ENCODE data around the gene DEFB119. TPM values are rescaled to one million over a fixed set of nuclear protein-coding genes. Genes with fewer than 3 reads are reported as not detected.

DEFB119 gene
- total RNA-seq, 1 experiment from 2014 or later: not detected

DNA sequence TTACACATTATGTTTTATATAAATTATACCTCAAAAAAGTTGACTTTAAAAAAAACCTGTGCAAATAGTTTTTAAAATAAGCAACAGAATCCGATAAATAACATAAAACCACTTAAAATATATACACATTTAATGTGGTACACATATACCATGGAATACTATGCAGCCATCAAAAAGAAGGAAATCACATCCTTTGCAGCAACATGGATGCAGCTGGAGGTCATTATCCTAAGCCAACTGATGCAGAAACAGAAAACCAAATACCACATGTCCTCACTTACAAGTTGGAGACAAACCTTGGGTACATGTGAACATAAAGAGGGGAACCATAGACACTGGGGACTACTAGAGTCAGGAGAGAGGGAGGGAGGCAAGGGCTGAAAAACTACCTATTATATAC lies 19.6 kb upstream of the DEFB119 start:
- RAD21 ChIA-PET (ENCODE audit: low non-redundant PET in 1 of 2, low total read pairs in 2 of 2, uncharacterized antibody in 2 of 2, unreplicated experiment in 2 of 2): no interaction called here
- no peak overlapping the region for H3K4me3 ChIP-seq (replicated peaks in 1 of 2; ENCODE audit: low read depth in 1 of 2, low read length in 2 of 2)
- peaks cover 21% of the 10 kb centered on the region; the same call in 1 of the 2 replicates for H3K27me3 ChIP-seq (ENCODE audit: insufficient read depth, low read length)
- H3K4me2 ChIP-seq (ENCODE audit: low read length): no peak overlapping the region
- no peak overlapping the region for H3K27ac ChIP-seq (ENCODE audit: low read depth, low read length)
- no peak overlapping the region for H2AFZ ChIP-seq (ENCODE audit: low read depth, low read length, poor library complexity, severe bottlenecking)
- POLR2A ChIA-PET: no interaction called here
- no peak overlapping the region for H3K9ac ChIP-seq (ENCODE audit: low read length)
- no peaks in the 10 kb centered on the region for H3K36me3 ChIP-seq (ENCODE audit: control insufficient read depth in 1 of 2, insufficient read depth in 2 of 2, low read length in 2 of 2)
- CTCF ChIA-PET: no interaction called here
- H4K20me1 ChIP-seq (ENCODE audit: insufficient read depth): no peaks in the 10 kb centered on the region
- H3K9me2 ChIP-seq (ENCODE audit: insufficient read depth): no peaks in the 10 kb centered on the region
- no peaks in the 10 kb centered on the region for H3K9me3 ChIP-seq (ENCODE audit: control insufficient read depth in 1 of 2, insufficient read depth in 1 of 2, low read depth in 1 of 2, low read length in 2 of 2)
- BruUV-seq (replicated peaks): no TSS peak
- intact Hi-C loops (cut with micrococcal nuclease): no loop called here
- H3K4me1 ChIP-seq (ENCODE audit: control insufficient read depth in 1 of 2, insufficient read depth in 2 of 2, low read length in 2 of 2): no peaks in the 10 kb centered on the region
- H3K79me2 ChIP-seq (ENCODE audit: insufficient read depth, low read length): no peaks in the 10 kb centered on the region
- TF ChIP-seq YY1 (IDR thresholded peaks at IDR 0.05; ENCODE audit: extremely low read depth, insufficient replicate concordance, low read depth, low read length): no peak
- ATAC-seq (no peak), DNase-seq (ENCODE audit: low read depth, low spot score) (no peak)

DNA sequence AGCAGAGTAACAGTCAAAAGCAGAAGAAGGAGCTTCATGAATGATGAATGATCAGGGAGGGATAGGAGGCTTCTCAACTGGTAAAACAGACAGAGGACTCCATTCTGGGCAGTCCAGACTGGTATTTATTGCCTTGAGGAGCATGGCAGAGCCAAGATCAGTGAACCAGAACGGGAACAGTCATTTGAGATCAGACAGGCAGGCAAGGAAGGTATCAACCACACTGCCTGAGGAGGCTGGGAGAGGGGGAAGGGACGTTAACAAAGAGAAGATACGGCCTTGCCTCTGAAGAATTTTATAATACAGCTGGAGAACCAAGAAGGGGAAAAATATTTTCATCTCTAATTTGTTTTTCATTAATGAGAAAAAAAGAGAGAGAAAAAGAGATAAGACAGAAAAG lies 15.7 kb upstream of the DEFB119 start, which contains the start of gene DEFB121:
TSS of gene DEFB121 (minus strand) at position 101 of the 400 bp plus-strand sequence. CDS start at position 38, 63 bp downstream.
- H3K9me2 ChIP-seq (ENCODE audit: insufficient read depth): no peaks in the 10 kb centered on the region
- DNase-seq (ENCODE audit: low read depth, low spot score): no peak
- H3K79me2 ChIP-seq (ENCODE audit: insufficient read depth, low read length): no peaks in the 10 kb centered on the region
- H3K36me3 ChIP-seq (ENCODE audit: control insufficient read depth in 1 of 2, insufficient read depth in 2 of 2, low read length in 2 of 2): no peaks in the 10 kb centered on the region
- H4K20me1 ChIP-seq (ENCODE audit: insufficient read depth): no peaks in the 10 kb centered on the region
- H3K4me2 ChIP-seq (ENCODE audit: low read length): no peak within 1 kb of the TSS
- H3K4me3 ChIP-seq (replicated peaks in 1 of 2; ENCODE audit: low read depth in 1 of 2, low read length in 2 of 2): no peak within 1 kb of the TSS
- ATAC-seq: no peak
- no peak within 1 kb of the TSS for H3K27ac ChIP-seq (ENCODE audit: low read depth, low read length)
- no peaks in the 10 kb centered on the region for H3K9me3 ChIP-seq (ENCODE audit: control insufficient read depth in 1 of 2, insufficient read depth in 1 of 2, low read depth in 1 of 2, low read length in 2 of 2)
- H3K9ac ChIP-seq (ENCODE audit: low read length): no peak within 1 kb of the TSS
- POLR2A ChIA-PET: no interaction called here
- CTCF ChIA-PET: no interaction called here
- RAD21 ChIA-PET (ENCODE audit: low non-redundant PET in 1 of 2, low total read pairs in 2 of 2, uncharacterized antibody in 2 of 2, unreplicated experiment in 2 of 2): no interaction called here
- intact Hi-C loops (cut with micrococcal nuclease): no loop called here
- no peaks in the 10 kb centered on the region for H3K4me1 ChIP-seq (ENCODE audit: control insufficient read depth in 1 of 2, insufficient read depth in 2 of 2, low read length in 2 of 2)
- peaks cover 30% of the 10 kb centered on the region for H3K27me3 ChIP-seq (ENCODE audit: insufficient read depth, low read length)
- H2AFZ ChIP-seq (ENCODE audit: low read depth, low read length, poor library complexity, severe bottlenecking): no peak within 1 kb of the TSS
- BruUV-seq (replicated peaks): no TSS peak
- TF ChIP-seq TCF7L2 (IDR thresholded peaks at IDR 0.05; ENCODE audit: borderline replicate concordance, extremely low read depth, insufficient read depth, insufficient read length) (no peak), CBX3 (IDR thresholded peaks at IDR 0.05; ENCODE audit: low read depth) (no peak), SIN3A (IDR thresholded peaks at IDR 0.05; ENCODE audit: low read depth) (no peak), RAD21 (IDR thresholded peaks at IDR 0.05; ENCODE audit: low read depth) (no peak), EZH2phosphoT487 (IDR thresholded peaks at IDR 0.05; ENCODE audit: borderline replicate concordance) (no peak), SP1 (IDR thresholded peaks at IDR 0.05; ENCODE audit: low read depth) (no peak), POLR2A (IDR thresholded peaks at IDR 0.05; ENCODE audit: borderline replicate concordance, extremely low read depth, insufficient read depth, insufficient read length) (no peak), CEBPB (IDR thresholded peaks at IDR 0.05; ENCODE audit: low read depth) (no peak), YY1 (IDR thresholded peaks at IDR 0.05; ENCODE audit: extremely low read depth, insufficient replicate concordance, low read depth, low read length) (no peak)
- TF ChIP-seq, protein P1, sequence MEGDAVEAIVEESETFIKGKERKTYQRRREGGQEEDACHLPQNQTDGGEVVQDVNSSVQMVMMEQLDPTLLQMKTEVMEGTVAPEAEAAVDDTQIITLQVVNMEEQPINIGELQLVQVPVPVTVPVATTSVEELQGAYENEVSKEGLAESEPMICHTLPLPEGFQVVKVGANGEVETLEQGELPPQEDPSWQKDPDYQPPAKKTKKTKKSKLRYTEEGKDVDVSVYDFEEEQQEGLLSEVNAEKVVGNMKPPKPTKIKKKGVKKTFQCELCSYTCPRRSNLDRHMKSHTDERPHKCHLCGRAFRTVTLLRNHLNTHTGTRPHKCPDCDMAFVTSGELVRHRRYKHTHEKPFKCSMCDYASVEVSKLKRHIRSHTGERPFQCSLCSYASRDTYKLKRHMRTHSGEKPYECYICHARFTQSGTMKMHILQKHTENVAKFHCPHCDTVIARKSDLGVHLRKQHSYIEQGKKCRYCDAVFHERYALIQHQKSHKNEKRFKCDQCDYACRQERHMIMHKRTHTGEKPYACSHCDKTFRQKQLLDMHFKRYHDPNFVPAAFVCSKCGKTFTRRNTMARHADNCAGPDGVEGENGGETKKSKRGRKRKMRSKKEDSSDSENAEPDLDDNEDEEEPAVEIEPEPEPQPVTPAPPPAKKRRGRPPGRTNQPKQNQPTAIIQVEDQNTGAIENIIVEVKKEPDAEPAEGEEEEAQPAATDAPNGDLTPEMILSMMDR (IDR thresholded peaks at IDR 0.05 in 2 of 3, conservative IDR thresholded peaks at IDR 0.05 in 1 of 3; ENCODE audit: borderline replicate concordance in 1 of 3, insufficient read depth in 1 of 3, low read depth in 2 of 3, low read length in 2 of 3): no peak
- TF ChIP-seq, protein P2, sequence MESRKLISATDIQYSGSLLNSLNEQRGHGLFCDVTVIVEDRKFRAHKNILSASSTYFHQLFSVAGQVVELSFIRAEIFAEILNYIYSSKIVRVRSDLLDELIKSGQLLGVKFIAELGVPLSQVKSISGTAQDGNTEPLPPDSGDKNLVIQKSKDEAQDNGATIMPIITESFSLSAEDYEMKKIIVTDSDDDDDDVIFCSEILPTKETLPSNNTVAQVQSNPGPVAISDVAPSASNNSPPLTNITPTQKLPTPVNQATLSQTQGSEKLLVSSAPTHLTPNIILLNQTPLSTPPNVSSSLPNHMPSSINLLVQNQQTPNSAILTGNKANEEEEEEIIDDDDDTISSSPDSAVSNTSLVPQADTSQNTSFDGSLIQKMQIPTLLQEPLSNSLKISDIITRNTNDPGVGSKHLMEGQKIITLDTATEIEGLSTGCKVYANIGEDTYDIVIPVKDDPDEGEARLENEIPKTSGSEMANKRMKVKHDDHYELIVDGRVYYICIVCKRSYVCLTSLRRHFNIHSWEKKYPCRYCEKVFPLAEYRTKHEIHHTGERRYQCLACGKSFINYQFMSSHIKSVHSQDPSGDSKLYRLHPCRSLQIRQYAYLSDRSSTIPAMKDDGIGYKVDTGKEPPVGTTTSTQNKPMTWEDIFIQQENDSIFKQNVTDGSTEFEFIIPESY (IDR thresholded peaks at IDR 0.05; ENCODE audit: extremely low read depth, insufficient replicate concordance, low read length): no peak
- TF ChIP-seq, protein P3, sequence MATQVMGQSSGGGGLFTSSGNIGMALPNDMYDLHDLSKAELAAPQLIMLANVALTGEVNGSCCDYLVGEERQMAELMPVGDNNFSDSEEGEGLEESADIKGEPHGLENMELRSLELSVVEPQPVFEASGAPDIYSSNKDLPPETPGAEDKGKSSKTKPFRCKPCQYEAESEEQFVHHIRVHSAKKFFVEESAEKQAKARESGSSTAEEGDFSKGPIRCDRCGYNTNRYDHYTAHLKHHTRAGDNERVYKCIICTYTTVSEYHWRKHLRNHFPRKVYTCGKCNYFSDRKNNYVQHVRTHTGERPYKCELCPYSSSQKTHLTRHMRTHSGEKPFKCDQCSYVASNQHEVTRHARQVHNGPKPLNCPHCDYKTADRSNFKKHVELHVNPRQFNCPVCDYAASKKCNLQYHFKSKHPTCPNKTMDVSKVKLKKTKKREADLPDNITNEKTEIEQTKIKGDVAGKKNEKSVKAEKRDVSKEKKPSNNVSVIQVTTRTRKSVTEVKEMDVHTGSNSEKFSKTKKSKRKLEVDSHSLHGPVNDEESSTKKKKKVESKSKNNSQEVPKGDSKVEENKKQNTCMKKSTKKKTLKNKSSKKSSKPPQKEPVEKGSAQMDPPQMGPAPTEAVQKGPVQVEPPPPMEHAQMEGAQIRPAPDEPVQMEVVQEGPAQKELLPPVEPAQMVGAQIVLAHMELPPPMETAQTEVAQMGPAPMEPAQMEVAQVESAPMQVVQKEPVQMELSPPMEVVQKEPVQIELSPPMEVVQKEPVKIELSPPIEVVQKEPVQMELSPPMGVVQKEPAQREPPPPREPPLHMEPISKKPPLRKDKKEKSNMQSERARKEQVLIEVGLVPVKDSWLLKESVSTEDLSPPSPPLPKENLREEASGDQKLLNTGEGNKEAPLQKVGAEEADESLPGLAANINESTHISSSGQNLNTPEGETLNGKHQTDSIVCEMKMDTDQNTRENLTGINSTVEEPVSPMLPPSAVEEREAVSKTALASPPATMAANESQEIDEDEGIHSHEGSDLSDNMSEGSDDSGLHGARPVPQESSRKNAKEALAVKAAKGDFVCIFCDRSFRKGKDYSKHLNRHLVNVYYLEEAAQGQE (IDR thresholded peaks at IDR 0.05; ENCODE audit: low read depth): no peak
- TF ChIP-seq, protein P4, sequence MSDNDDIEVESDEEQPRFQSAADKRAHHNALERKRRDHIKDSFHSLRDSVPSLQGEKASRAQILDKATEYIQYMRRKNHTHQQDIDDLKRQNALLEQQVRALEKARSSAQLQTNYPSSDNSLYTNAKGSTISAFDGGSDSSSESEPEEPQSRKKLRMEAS (IDR thresholded peaks at IDR 0.05): no peak

Data from HCT116 (cell line).